Keratinocyte (primary cell): ENCODE measurements around the gene CHAC1.

ENCODE experiments used
- EZH2 ChIP-seq: IDR thresholded peaks from one replicate; pipeline ENCODE4 v1.6.1; 2012; ENCODE audit warnings: inconsistent platforms, mild to moderate bottlenecking, low read length, moderate library complexity
- TF ChIP-seq, protein P1 (sequence below), 3 experiments: IDR thresholded peaks in 1 of 3; conservative IDR thresholded peaks in 1 of 3; optimal IDR thresholded peaks in 1 of 3; 2 replicates in 2 of 3; 3 replicates in 1 of 3; pipeline versions ENCODE3 to v1.5.1; 2011; ENCODE audit warnings: low read length in 3 of 3, mild to moderate bottlenecking in 3 of 3, moderate library complexity in 2 of 3, control low read depth in 1 of 3, inconsistent platforms in 1 of 3; ENCODE audit not compliant: insufficient read depth in 2 of 3; ENCODE audit errors: extremely low read depth in 1 of 3

DNA sequence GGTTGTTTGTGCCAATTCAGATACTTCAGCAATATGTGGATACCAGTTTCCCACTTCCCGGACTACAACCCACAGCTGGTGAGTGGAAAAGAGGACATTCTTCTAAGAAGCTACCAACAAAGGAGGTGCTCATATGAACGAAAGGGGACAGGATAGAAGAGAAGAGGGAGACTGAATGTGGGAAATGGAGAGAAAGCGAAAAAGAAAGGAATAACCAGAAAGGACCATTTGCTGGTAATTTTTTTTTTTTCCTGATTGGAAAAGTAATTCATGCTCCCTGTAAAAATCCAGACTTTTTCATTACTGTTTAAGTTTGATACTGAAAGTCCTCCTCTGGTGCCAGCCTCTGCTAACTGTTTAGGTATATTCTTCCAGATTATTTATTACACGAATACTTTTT, 1.5 kb upstream of the CHAC1 start:
- TF ChIP-seq, protein P1, sequence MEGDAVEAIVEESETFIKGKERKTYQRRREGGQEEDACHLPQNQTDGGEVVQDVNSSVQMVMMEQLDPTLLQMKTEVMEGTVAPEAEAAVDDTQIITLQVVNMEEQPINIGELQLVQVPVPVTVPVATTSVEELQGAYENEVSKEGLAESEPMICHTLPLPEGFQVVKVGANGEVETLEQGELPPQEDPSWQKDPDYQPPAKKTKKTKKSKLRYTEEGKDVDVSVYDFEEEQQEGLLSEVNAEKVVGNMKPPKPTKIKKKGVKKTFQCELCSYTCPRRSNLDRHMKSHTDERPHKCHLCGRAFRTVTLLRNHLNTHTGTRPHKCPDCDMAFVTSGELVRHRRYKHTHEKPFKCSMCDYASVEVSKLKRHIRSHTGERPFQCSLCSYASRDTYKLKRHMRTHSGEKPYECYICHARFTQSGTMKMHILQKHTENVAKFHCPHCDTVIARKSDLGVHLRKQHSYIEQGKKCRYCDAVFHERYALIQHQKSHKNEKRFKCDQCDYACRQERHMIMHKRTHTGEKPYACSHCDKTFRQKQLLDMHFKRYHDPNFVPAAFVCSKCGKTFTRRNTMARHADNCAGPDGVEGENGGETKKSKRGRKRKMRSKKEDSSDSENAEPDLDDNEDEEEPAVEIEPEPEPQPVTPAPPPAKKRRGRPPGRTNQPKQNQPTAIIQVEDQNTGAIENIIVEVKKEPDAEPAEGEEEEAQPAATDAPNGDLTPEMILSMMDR (optimal IDR thresholded peaks at IDR 0.05 in 1 of 3, IDR thresholded peaks at IDR 0.05 in 1 of 3, conservative IDR thresholded peaks at IDR 0.05 in 1 of 3; ENCODE audit: extremely low read depth in 1 of 3, insufficient read depth in 2 of 3, low read length in 3 of 3), result no peak
- TF ChIP-seq EZH2, result no peak
